HG03108 (cell line): ENCODE data around the gene PHF19.
A peak's percentile ranks its signal among the peaks of the same experiment; 100 is the strongest.

ENCODE experiments used
- ATAC-seq: cut with Tn5 transposase; IDR thresholded peaks from one replicate; pipeline ENCODE4 v1.9.1; 2021; ENCODE audit warnings: moderate library complexity; ENCODE audit not compliant: unreplicated experiment

Gene PHF19

GRCh38 chr9:120914396-120914795 is 37.4 kb upstream of the PHF19 start:
- ATAC-seq, result no peak

- ATAC-seq, result no peak
These were observed 36.8 kb upstream of the PHF19 start for GRCh38 chr9:120913647-120914264.

- no peak for ATAC-seq
These were observed 36.1 kb upstream of the PHF19 start for GRCh38 chr9:120912958-120913646.

GRCh38 chr9:120911295-120911837 is 34.4 kb upstream of the PHF19 start:
- ATAC-seq, result no peak

- ATAC-seq, result no peak
These were observed 33.7 kb upstream of the PHF19 start for GRCh38 chr9:120910643-120911042.

GRCh38 chr9:120909904-120910303 is 32.9 kb upstream of the PHF19 start:
- no peak for ATAC-seq

- peak; percentile 26 for ATAC-seq
These were observed 28.6 kb upstream of the PHF19 start for GRCh38 chr9:120905315-120906164.

- ATAC-seq, result no peak
These were observed 28.0 kb upstream of the PHF19 start for GRCh38 chr9:120904978-120905301.

- no peak for ATAC-seq
These were observed 27.3 kb upstream of the PHF19 start for GRCh38 chr9:120904061-120904977.

- ATAC-seq, result no peak
These were observed 25.9 kb upstream of the PHF19 start for GRCh38 chr9:120902569-120903535.

GRCh38 chr9:120901755-120902568 is 25.0 kb upstream of the PHF19 start:
- ATAC-seq, result no peak

- ATAC-seq, result no peak
These were observed 23.8 kb upstream of the PHF19 start for GRCh38 chr9:120900824-120901223.

GRCh38 chr9:120899490-120900068 is 22.6 kb upstream of the PHF19 start:
- no peak for ATAC-seq

GRCh38 chr9:120898396-120898795 is 21.4 kb upstream of the PHF19 start:
- no peak for ATAC-seq

GRCh38 chr9:120895951-120896350 is 19.0 kb upstream of the PHF19 start:
- ATAC-seq, result no peak

GRCh38 chr9:120894321-120895148 is 17.5 kb upstream of the PHF19 start:
- no peak for ATAC-seq

- no peak for ATAC-seq
These were observed 16.8 kb upstream of the PHF19 start for GRCh38 chr9:120893611-120894307.
